DMS 273 (cell line): ENCODE data around the gene SPON1.
"Not testable (repeated sequence)": the region's sequence is repeated elsewhere in the genome, so short reads cannot be mapped to it uniquely, and the experiment has no call there.

Source experiments
- DNase-seq: peaks from one replicate; lab custom pipeline; 2025; ENCODE audit not compliant: unreplicated experiment; lab: John Stamatoyannopoulos, UW

SPON1 gene

GRCh38 chr11:14232652-14233051 lies 270.1 kb downstream of the SPON1 start:
- peak; percentile 1 for DNase-seq

- no peak for DNase-seq
Measured at GRCh38 chr11:14234446-14234845, 271.9 kb downstream of the SPON1 start.

GRCh38 chr11:14235701-14236100 lies 273.2 kb downstream of the SPON1 start:
- no peak for DNase-seq

GRCh38 chr11:14237444-14237961 lies 275.0 kb downstream of the SPON1 start:
- no peak for DNase-seq

GRCh38 chr11:14240221-14240620 lies 277.7 kb downstream of the SPON1 start:
- no peak for DNase-seq

- no peak for DNase-seq
Measured at GRCh38 chr11:14240951-14241350, 278.4 kb downstream of the SPON1 start.

GRCh38 chr11:14242187-14242586 lies 279.7 kb downstream of the SPON1 start:
- DNase-seq: no peak

- no peak for DNase-seq
Measured at GRCh38 chr11:14242733-14243132, 280.2 kb downstream of the SPON1 start.

GRCh38 chr11:14244926-14245325 lies 282.4 kb downstream of the SPON1 start:
- DNase-seq: no peak

GRCh38 chr11:14245444-14245843 lies 282.9 kb downstream of the SPON1 start:
- no peak for DNase-seq

GRCh38 chr11:14248580-14248981 lies 286.1 kb downstream of the SPON1 start:
- DNase-seq: peak; percentile 10

- peak; percentile 69 for DNase-seq
Measured at GRCh38 chr11:14249121-14249963, 286.8 kb downstream of the SPON1 start.

- DNase-seq: no peak
Measured at GRCh38 chr11:14251754-14252153, 289.2 kb downstream of the SPON1 start.

GRCh38 chr11:14252501-14252900 lies 290.0 kb downstream of the SPON1 start:
- not testable (repeated sequence) for DNase-seq

GRCh38 chr11:14253421-14253820 lies 290.9 kb downstream of the SPON1 start:
- DNase-seq: peak; percentile 72

- no peak for DNase-seq
Measured at GRCh38 chr11:14253840-14254239, 291.3 kb downstream of the SPON1 start.

GRCh38 chr11:14254533-14255237 lies 292.2 kb downstream of the SPON1 start:
- DNase-seq: no peak

GRCh38 chr11:14255238-14255534 lies 292.7 kb downstream of the SPON1 start:
- DNase-seq: no peak

GRCh38 chr11:14258221-14258935 lies 295.9 kb downstream of the SPON1 start:
- no peak for DNase-seq

GRCh38 chr11:14259186-14259784 lies 296.8 kb downstream of the SPON1 start:
- DNase-seq: no peak

GRCh38 chr11:14259878-14260277 lies 297.4 kb downstream of the SPON1 start:
- DNase-seq: no peak
